MM.1S (cell line): ENCODE results near the gene FBLN1.

Source experiments
- DNase-seq: peaks from one replicate; pipeline ENCODE4 v3.0.0-alpha.2; 2015
- H2AFZ ChIP-seq: fragments of 300-600 bp; sonication (generic); 2 replicates; pipeline ENCODE4 v1.6.0; 2016; ENCODE audit warnings: antibody characterized with exemption, low read length
- H3F3A ChIP-seq: fragments of 300-600 bp; sonication (generic); 2 replicates; pipeline ENCODE4 v1.6.1; 2016; ENCODE audit warnings: mild to moderate bottlenecking, antibody characterized with exemption, low read length, moderate library complexity, mixed read lengths; ENCODE audit not compliant: insufficient read depth
- H3K27ac ChIP-seq: fragments of 300-600 bp; sonication (generic); 2 replicates; pipeline ENCODE4 v1.5.1; 2016; ENCODE audit warnings: mild to moderate bottlenecking, low read length
- H3K27me3 ChIP-seq: fragments of 300-600 bp; sonication (generic); replicated peaks from 2 replicates; pipeline ENCODE4 v1.6.0; 2016; ENCODE audit warnings: low read length; ENCODE audit not compliant: insufficient read depth
- H3K36me3 ChIP-seq: fragments of 300-600 bp; sonication (generic); replicated peaks from 2 replicates; pipeline ENCODE4 v1.6.1; 2016; ENCODE audit warnings: mild to moderate bottlenecking, low read length, mixed read lengths; ENCODE audit not compliant: insufficient read depth
- H3K4me1 ChIP-seq: fragments of 300-600 bp; sonication (generic); 2 replicates; pipeline ENCODE4 v1.6.1; 2016; ENCODE audit warnings: low read length, mixed read lengths
- H3K4me2 ChIP-seq: fragments of 300-600 bp; sonication (generic); 2 replicates; pipeline ENCODE4 v1.6.0; 2016; ENCODE audit warnings: low read depth, low read length
- H3K4me3 ChIP-seq: fragments of 300-600 bp; sonication (generic); 2 replicates; pipeline ENCODE4 v1.5.1; 2016; ENCODE audit warnings: low read length, mixed read lengths
- H3K79me2 ChIP-seq: fragments of 300-600 bp; sonication (generic); 2 replicates; pipeline ENCODE4 v1.6.1; 2016; ENCODE audit warnings: mixed run types, low read length, mixed read lengths
- H3K9ac ChIP-seq: fragments of 300-600 bp; sonication (generic); 2 replicates; pipeline ENCODE4 v1.6.1; 2016; ENCODE audit warnings: low read length, mixed read lengths
- H3K9me2 ChIP-seq: fragments of 300-600 bp; sonication (generic); replicated peaks from 2 replicates; pipeline ENCODE4 v1.6.1; 2016; ENCODE audit warnings: mild to moderate bottlenecking, low read length, mixed read lengths; ENCODE audit not compliant: insufficient read depth
- H3K9me3 ChIP-seq: fragments of 300-600 bp; sonication (generic); replicated peaks from 2 replicates; pipeline ENCODE4 v1.6.1; 2016; ENCODE audit warnings: mild to moderate bottlenecking, low read length, mixed read lengths; ENCODE audit not compliant: insufficient read depth
- H4K20me1 ChIP-seq: fragments of 300-600 bp; sonication (generic); 2 replicates; pipeline ENCODE4 v1.6.1; 2016; ENCODE audit warnings: mild to moderate bottlenecking, low read length, moderate library complexity, mixed read lengths; ENCODE audit not compliant: insufficient read depth
- EZH2 ChIP-seq: fragments of 300-600 bp; sonication (generic); optimal IDR thresholded peaks from 2 replicates; pipeline ENCODE3; 2017; ENCODE audit warnings: low read depth, mild to moderate bottlenecking, antibody characterized with exemption, low read length, mixed read lengths
- EZH2phosphoT487 ChIP-seq: fragments of 300-600 bp; sonication (generic); IDR thresholded peaks from 2 replicates; pipeline ENCODE4 v1.6.1; 2018; ENCODE audit warnings: antibody characterized with exemption, low read length
- TF ChIP-seq, protein P1 (sequence below): fragments of 300-600 bp; sonication (generic); IDR thresholded peaks from 2 replicates; pipeline ENCODE4 v1.5.1; 2016; ENCODE audit warnings: antibody characterized with exemption, low read length, mixed read lengths

The FBLN1 gene, protein sequence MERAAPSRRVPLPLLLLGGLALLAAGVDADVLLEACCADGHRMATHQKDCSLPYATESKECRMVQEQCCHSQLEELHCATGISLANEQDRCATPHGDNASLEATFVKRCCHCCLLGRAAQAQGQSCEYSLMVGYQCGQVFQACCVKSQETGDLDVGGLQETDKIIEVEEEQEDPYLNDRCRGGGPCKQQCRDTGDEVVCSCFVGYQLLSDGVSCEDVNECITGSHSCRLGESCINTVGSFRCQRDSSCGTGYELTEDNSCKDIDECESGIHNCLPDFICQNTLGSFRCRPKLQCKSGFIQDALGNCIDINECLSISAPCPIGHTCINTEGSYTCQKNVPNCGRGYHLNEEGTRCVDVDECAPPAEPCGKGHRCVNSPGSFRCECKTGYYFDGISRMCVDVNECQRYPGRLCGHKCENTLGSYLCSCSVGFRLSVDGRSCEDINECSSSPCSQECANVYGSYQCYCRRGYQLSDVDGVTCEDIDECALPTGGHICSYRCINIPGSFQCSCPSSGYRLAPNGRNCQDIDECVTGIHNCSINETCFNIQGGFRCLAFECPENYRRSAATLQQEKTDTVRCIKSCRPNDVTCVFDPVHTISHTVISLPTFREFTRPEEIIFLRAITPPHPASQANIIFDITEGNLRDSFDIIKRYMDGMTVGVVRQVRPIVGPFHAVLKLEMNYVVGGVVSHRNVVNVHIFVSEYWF

DNA sequence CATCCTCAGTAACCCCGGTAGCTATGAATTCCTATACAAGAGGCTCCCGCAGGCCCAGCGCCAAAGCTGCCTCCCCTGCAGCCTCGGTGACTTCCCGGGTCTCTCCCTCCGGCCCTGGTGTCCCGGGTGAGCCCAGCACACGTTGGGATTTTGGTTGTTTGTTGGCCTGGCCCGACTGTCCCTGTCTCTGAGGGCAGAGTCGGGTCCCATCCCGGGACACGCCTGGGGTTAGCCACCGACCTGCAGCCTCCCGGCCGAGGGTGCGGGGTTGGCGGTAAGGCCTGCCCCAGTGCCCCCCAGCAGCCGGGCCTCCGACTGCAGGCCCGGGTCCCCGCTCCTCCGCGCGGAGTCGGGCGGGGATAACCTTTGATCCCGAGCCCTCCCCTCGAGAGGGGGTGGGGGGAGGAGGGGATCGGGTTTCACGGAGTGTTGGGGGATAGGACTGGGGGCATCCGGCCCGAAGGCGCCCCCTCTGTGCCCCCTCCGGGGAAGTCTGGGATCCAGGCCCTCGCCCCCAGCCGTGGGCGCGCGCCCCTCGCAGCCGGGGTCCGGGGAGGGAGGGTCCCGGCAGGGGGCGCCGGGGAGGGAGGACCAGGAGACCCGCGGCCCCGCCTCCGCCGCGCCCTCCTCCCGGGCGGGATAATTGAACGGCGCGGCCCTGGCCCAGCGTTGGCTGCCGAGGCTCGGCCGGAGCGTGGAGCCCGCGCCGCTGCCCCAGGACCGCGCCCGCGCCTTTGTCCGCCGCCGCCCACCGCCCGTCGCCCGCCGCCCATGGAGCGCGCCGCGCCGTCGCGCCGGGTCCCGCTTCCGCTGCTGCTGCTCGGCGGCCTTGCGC lies at the start of gene FBLN1:
Gene FBLN1, plus strand, starts transcription at position 669 of the 835 bp plus-strand sequence. Its CDS starts 103 bp downstream, at position 772.
- Histone ChIP-seq H4K20me1 (no peaks in the 10 kb centered on the region), H3K9ac (no peak within 1 kb of the TSS), H3K79me2 (no peaks in the 10 kb centered on the region), H3K9me3 (no peaks in the 10 kb centered on the region), H3K27me3 (peaks cover 94% of the 10 kb centered on the region), H3K4me3 (no peak within 1 kb of the TSS), H3F3A (no peaks in the 10 kb centered on the region), H3K9me2 (no peaks in the 10 kb centered on the region), H3K4me2 (no peak within 1 kb of the TSS), H3K27ac (no peak within 1 kb of the TSS), H2AFZ (no peak within 1 kb of the TSS), H3K36me3 (no peaks in the 10 kb centered on the region), H3K4me1 (no peaks in the 10 kb centered on the region)
- TF ChIP-seq EZH2phosphoT487 (no peak), EZH2 (no peak)
- TF ChIP-seq, protein P1, sequence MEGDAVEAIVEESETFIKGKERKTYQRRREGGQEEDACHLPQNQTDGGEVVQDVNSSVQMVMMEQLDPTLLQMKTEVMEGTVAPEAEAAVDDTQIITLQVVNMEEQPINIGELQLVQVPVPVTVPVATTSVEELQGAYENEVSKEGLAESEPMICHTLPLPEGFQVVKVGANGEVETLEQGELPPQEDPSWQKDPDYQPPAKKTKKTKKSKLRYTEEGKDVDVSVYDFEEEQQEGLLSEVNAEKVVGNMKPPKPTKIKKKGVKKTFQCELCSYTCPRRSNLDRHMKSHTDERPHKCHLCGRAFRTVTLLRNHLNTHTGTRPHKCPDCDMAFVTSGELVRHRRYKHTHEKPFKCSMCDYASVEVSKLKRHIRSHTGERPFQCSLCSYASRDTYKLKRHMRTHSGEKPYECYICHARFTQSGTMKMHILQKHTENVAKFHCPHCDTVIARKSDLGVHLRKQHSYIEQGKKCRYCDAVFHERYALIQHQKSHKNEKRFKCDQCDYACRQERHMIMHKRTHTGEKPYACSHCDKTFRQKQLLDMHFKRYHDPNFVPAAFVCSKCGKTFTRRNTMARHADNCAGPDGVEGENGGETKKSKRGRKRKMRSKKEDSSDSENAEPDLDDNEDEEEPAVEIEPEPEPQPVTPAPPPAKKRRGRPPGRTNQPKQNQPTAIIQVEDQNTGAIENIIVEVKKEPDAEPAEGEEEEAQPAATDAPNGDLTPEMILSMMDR, result no peak
- DNase-seq, result no peak

DNA sequence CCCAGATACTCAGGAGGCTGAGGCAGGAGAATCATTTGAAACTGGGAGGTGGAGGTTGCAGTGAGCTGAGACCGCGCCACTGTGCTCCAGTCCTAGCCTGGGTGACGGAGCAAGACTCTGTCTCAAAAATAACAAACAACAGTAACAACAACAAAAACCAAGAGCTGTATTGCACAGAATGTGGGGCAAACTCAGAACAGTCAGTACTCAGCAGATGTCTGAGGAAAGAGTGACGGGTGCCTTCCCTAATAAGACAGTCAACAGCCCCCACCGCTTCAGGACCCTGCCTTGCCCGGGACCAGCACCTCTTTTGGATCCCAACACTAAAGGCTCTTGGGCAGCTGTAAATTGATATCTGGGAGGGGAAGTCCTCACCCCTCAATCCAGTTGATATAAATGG lies 48.9 kb upstream of the FBLN1 start:
- Histone ChIP-seq H3K27me3 (peaks cover 97% of the 10 kb centered on the region), H4K20me1 (no peaks in the 10 kb centered on the region), H3K4me2 (no peak overlapping the region), H3K79me2 (no peaks in the 10 kb centered on the region), H3K4me1 (no peaks in the 10 kb centered on the region), H3K4me3 (no peak overlapping the region), H3K36me3 (no peaks in the 10 kb centered on the region), H3F3A (no peaks in the 10 kb centered on the region), H3K9me2 (no peaks in the 10 kb centered on the region), H3K27ac (no peak overlapping the region), H3K9me3 (no peaks in the 10 kb centered on the region), H2AFZ (no peak overlapping the region), H3K9ac (no peak overlapping the region)
- DNase-seq, result no peak
- TF ChIP-seq EZH2, result no peak
- no peak for TF ChIP-seq EZH2phosphoT487
- TF ChIP-seq, protein P1, result no peak

DNA sequence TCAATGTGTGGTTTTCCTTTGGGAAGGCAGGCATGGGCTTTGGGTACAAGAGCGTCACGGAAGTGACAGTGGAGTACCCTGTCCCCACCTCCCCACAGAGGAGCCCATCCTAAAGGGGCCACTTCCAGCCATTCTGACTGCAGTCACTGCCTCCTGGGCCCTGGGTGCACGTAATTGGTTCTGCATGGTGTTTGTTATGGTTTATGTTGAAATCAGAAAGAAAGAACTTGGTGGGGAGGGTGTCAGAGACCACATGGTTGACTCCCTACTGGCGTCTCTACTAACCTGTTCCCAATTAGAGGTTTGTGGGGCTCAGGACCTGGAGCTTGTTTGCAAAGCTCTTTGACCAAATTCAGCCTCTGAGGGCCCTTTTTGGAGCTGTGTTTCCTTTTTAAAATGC lies 48.4 kb upstream of the FBLN1 start:
- H3K9me3 ChIP-seq, result no peaks in the 10 kb centered on the region
- no peaks in the 10 kb centered on the region for H3K9me2 ChIP-seq
- no peaks in the 10 kb centered on the region for H3K36me3 ChIP-seq
- H3F3A ChIP-seq, result no peaks in the 10 kb centered on the region
- H3K27ac ChIP-seq, result no peak overlapping the region
- no peaks in the 10 kb centered on the region for H3K4me1 ChIP-seq
- TF ChIP-seq EZH2 (no peak), EZH2phosphoT487 (no peak)
- TF ChIP-seq, protein P1, result no peak
- no peak overlapping the region for H2AFZ ChIP-seq
- H3K4me2 ChIP-seq, result no peak overlapping the region
- H4K20me1 ChIP-seq, result no peaks in the 10 kb centered on the region
- H3K9ac ChIP-seq, result no peak overlapping the region
- H3K79me2 ChIP-seq, result no peaks in the 10 kb centered on the region
- DNase-seq, result no peak
- H3K27me3 ChIP-seq, result peaks cover 98% of the 10 kb centered on the region
- H3K4me3 ChIP-seq, result no peak overlapping the region
